ENCODE results near the gene PLAGL1. TPM values are rescaled to one million over a fixed set of nuclear protein-coding genes. Genes with fewer than 3 reads are reported as not detected.
A peak's percentile ranks its signal among the peaks of the same experiment; 100 is the strongest.
"Not testable (repeated sequence)": the region's sequence is repeated elsewhere in the genome, so short reads cannot be mapped to it uniquely, and the experiment has no call there.

Gene PLAGL1
- total and polyA plus RNA-seq, 2 of the 13 experiments (the other 11 are each of a cell fraction or from before 2014, with no cell fraction given) = 0.60 to 2.3 TPM

GRCh38 chr6:143928853-143929252, 79.2 kb downstream of the PLAGL1 start (continued):
- TF ChIP-seq CSRNP2 (CRISPR knock-in tag; conservative IDR thresholded peaks at IDR 0.05; ENCODE audit: low read depth) = no peak

DNA sequence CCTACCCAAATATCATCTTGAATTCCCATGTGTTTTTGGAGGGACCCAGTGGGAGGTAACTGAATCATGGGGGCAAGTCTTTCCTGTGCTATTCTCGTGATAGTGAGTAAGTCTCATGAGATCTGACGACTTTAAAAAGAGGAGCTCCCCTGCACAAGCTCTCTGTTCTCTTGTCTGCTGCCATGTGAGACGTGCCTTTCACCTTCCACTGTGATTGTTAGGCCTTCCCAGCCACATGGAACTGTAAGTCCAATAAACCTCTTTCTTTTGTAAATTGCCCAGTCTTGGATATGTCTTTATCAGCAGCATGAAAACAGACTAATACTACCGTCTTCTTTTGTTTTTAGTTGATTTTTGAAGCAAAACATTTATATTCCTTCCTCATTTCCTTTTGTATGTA, 91.0 kb downstream of the PLAGL1 start:
- H3K9ac ChIP-seq (ENCODE audit: insufficient read depth, low read depth, low read length); DNase-seq (ENCODE audit: low spot score); H3K4me1 ChIP-seq (ENCODE audit: insufficient read depth, low read length); H3K4me3 ChIP-seq (replicated peaks in 1 of 3; ENCODE audit: insufficient read depth in 1 of 3, low read depth in 2 of 3, low read length in 3 of 3); in situ Hi-C loops (cut with HindIII; ENCODE audit: extremely low pct_ligation_motif_present, low pct_unique_long_range_greater_than_20kb); H2AFZ ChIP-seq (ENCODE audit: low read length); intact Hi-C loops (cut with micrococcal nuclease; ENCODE audit: unreplicated experiment); POLR2A ChIA-PET; CTCF ChIA-PET (ENCODE audit: low intra/inter-chr PET ratio, low total read pairs); H4K20me1 ChIP-seq (ENCODE audit: insufficient read depth, low read length); BruUV-seq (replicated peaks); FAIRE-seq; H3K36me3 ChIP-seq (replicated peaks in 1 of 2; ENCODE audit: control insufficient read depth in 1 of 2, insufficient read depth in 2 of 2, low read length in 2 of 2); H3K27ac ChIP-seq (ENCODE audit: extremely low read length, insufficient read depth, low read length); H3K27me3 ChIP-seq (ENCODE audit: control insufficient read depth in 1 of 2, insufficient read depth in 2 of 2, low read length in 2 of 2); ATAC-seq; H3K79me2 ChIP-seq (ENCODE audit: insufficient read depth, low read length); H3K4me2 ChIP-seq (ENCODE audit: low read depth, low read length): not testable (repeated sequence)
- H3K9me3 ChIP-seq (ENCODE audit: low read length) = peaks cover 20% of the 10 kb centered on the region; the same call in 1 of the 2 replicates
- WGBS (ENCODE audit: low lambda C conversion rate) = 0% methylated on average over 4 of the region's 4 CpGs
- peak; percentile 69; the same call in 1 of the 2 replicates for TF ChIP-seq ZNF430 (CRISPR knock-in tag; IDR thresholded peaks at IDR 0.05)

- TF ChIP-seq, protein P1, sequence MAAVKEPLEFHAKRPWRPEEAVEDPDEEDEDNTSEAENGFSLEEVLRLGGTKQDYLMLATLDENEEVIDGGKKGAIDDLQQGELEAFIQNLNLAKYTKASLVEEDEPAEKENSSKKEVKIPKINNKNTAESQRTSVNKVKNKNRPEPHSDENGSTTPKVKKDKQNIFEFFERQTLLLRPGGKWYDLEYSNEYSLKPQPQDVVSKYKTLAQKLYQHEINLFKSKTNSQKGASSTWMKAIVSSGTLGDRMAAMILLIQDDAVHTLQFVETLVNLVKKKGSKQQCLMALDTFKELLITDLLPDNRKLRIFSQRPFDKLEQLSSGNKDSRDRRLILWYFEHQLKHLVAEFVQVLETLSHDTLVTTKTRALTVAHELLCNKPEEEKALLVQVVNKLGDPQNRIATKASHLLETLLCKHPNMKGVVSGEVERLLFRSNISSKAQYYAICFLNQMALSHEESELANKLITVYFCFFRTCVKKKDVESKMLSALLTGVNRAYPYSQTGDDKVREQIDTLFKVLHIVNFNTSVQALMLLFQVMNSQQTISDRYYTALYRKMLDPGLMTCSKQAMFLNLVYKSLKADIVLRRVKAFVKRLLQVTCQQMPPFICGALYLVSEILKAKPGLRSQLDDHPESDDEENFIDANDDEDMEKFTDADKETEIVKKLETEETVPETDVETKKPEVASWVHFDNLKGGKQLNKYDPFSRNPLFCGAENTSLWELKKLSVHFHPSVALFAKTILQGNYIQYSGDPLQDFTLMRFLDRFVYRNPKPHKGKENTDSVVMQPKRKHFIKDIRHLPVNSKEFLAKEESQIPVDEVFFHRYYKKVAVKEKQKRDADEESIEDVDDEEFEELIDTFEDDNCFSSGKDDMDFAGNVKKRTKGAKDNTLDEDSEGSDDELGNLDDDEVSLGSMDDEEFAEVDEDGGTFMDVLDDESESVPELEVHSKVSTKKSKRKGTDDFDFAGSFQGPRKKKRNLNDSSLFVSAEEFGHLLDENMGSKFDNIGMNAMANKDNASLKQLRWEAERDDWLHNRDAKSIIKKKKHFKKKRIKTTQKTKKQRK (IDR thresholded peaks at IDR 0.05; ENCODE audit: low read length) = no peak
- TF ChIP-seq RFX3 (CRISPR knock-in tag; IDR thresholded peaks at IDR 0.05) = no peak
- no peak for TF ChIP-seq IRF2 (CRISPR knock-in tag; IDR thresholded peaks at IDR 0.05)
- TF ChIP-seq ZNF33B (CRISPR knock-in tag; IDR thresholded peaks at IDR 0.05) = no peak
- in situ Hi-C loops (cut with HindIII; ENCODE audit: extremely low pct_ligation_motif_present, low pct_unique_long_range_greater_than_20kb) = no loop called here
- no TSS peak for BruUV-seq (replicated peaks)
- H3K9me3 ChIP-seq (ENCODE audit: low read length) = peaks cover 7% of the 10 kb centered on the region; the same call in 1 of the 2 replicates
- CTCF ChIA-PET (ENCODE audit: low intra/inter-chr PET ratio, low total read pairs) = no interaction called here
- H4K20me1 ChIP-seq (ENCODE audit: insufficient read depth, low read length) = no peaks in the 10 kb centered on the region
- no CpG with 5 or more reads among the region's 1 CpG for WGBS (ENCODE audit: low lambda C conversion rate)
- no peaks in the 10 kb centered on the region for H3K27me3 ChIP-seq (ENCODE audit: control insufficient read depth in 1 of 2, insufficient read depth in 2 of 2, low read length in 2 of 2)
- FAIRE-seq (no peak), DNase-seq (ENCODE audit: low spot score) (no peak), ATAC-seq (no peak)
- no peaks in the 10 kb centered on the region for H3K4me1 ChIP-seq (ENCODE audit: insufficient read depth, low read length)
- H3K79me2 ChIP-seq (ENCODE audit: insufficient read depth, low read length) = no peaks in the 10 kb centered on the region
- H3K27ac ChIP-seq (ENCODE audit: extremely low read length, insufficient read depth, low read length) = no peak overlapping the region
- no peak overlapping the region for H3K4me3 ChIP-seq (replicated peaks in 1 of 3; ENCODE audit: insufficient read depth in 1 of 3, low read depth in 2 of 3, low read length in 3 of 3)
- H3K36me3 ChIP-seq (replicated peaks in 1 of 2; ENCODE audit: control insufficient read depth in 1 of 2, insufficient read depth in 2 of 2, low read length in 2 of 2) = no peaks in the 10 kb centered on the region
- H2AFZ ChIP-seq (ENCODE audit: low read length) = no peak overlapping the region
- POLR2A ChIA-PET = no interaction called here
- H3K9ac ChIP-seq (ENCODE audit: insufficient read depth, low read depth, low read length) = no peak overlapping the region
- no peak overlapping the region for H3K4me2 ChIP-seq (ENCODE audit: low read depth, low read length)
- intact Hi-C loops (cut with micrococcal nuclease; ENCODE audit: unreplicated experiment) = no loop called here
These were observed 95.4 kb downstream of the PLAGL1 start for GRCh38 chr6:143912671-143913070.
